ENCODE results near the gene ZNF750.

ZNF750 gene

DNA sequence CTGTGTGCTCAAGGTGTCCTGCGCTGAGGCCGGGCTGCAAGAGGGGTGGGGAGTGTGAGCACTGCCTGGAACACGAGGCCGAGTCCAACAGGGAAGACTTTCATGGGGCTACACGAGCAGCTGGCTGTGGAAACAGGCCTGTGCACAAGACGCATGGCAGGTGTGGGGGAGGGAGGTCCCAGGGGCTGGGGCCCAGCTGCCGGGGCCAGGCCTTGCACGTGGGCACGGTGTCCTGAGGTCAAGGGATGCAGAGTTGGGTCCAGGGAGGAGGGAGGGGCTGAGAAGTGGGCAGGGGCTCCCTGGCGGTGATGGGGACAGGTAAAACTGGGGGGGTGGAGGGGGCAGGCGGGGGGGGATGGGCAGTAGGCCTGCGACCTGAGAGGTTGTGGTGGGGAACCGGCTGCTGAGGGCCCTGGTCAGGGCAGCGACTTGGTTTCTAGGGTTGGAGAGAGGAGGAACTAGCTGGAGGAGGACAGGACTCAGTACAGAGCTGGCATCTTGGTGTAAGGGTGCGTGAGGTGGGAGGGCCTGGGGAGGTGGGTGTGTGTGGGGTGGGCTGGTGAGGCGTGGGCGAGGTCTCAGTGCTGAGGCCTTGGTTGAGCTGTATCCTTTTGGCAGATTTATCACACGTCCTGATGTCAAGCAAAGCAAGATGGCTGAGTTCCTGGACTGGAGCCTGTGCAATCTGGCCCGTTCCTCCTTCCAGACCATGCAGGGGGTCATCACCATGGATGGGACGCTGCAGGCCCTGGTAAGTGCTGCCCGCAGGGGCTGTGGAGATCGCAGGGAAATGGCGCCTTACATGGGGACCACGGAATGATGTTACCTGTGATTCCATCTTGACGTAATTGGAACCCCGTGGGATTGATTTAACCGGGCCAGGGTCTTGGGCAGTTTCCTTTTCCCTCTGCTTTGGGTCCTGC, 58.6 kb downstream of the ZNF750 start:
- Histone ChIP-seq H3K4me2 (peak overlapping the region; percentile 64 to 94 (median 80); a peak in 21 of 22 replicates), H3K27me3 (peaks cover 0 to 15% (median 0%) of the 10 kb centered on the region in 11 experiments; a peak in 5 of 22 replicates), H3K9me3 (replicated peaks in 1 of 11) (peaks cover 0 to 7% (median 0%) of the 10 kb centered on the region in 11 experiments; a peak in 3 of 22 replicates), H3K4me1 (peaks cover 52 to 81% (median 77%) of the 10 kb centered on the region in 10 experiments), H3K9ac (peak overlapping the region in 4 of 11 experiments; percentile 4 to 45 (median 24); a peak in 3 of 22 replicates), H3K4me3 (no peak overlapping the region), H4K20me1 (peaks cover 0 to 85% (median 63%) of the 10 kb centered on the region in 11 experiments; a peak in 18 of 22 replicates), H3K27ac (no peak overlapping the region), H3K36me3 (peaks cover 6 to 36% (median 22%) of the 10 kb centered on the region in 11 experiments; a peak in 19 of 22 replicates)
- no peak for TF ChIP-seq Cebpa-rat (IDR thresholded peaks at IDR 0.05)

- Histone ChIP-seq H3K4me1 (peaks cover 57 to 84% (median 77%) of the 10 kb centered on the region in 10 experiments), H3K9me3 (replicated peaks in 1 of 11) (peaks cover 0 to 7% (median 0%) of the 10 kb centered on the region in 11 experiments; a peak in 3 of 22 replicates), H4K20me1 (peaks cover 0 to 85% (median 61%) of the 10 kb centered on the region in 11 experiments; a peak in 19 of 22 replicates), H3K36me3 (peaks cover 6 to 34% (median 22%) of the 10 kb centered on the region in 11 experiments; a peak in 19 of 22 replicates), H3K4me2 (peak overlapping the region; percentile 64 to 94 (median 80)), H3K27ac (peak overlapping the region in 5 of 11 experiments; percentile 8 to 34 (median 22); a peak in 2 of 22 replicates), H3K9ac (peak overlapping the region in 9 of 11 experiments; percentile 7 to 49 (median 45); a peak in 10 of 22 replicates), H3K4me3 (no peak overlapping the region), H3K27me3 (peaks cover 0 to 13% (median 0%) of the 10 kb centered on the region in 11 experiments; a peak in 3 of 22 replicates)
- no peak for TF ChIP-seq Cebpa-rat (IDR thresholded peaks at IDR 0.05)
Measured at GRCh38 chr17:82780195-82780594, 59.6 kb downstream of the ZNF750 start.

- no peak for TF ChIP-seq Cebpa-rat (IDR thresholded peaks at IDR 0.05)
- Histone ChIP-seq H3K4me2 (peak overlapping the region; percentile 64 to 94 (median 80)), H3K27me3 (peaks cover 0 to 13% (median 0%) of the 10 kb centered on the region in 11 experiments; a peak in 3 of 22 replicates), H3K9me3 (replicated peaks in 1 of 11) (peaks cover 0 to 7% (median 0%) of the 10 kb centered on the region in 11 experiments; a peak in 3 of 22 replicates), H3K27ac (peak overlapping the region in 5 of 11 experiments; percentile 8 to 34 (median 22); a peak in 1 of 22 replicates), H3K9ac (peak overlapping the region in 9 of 11 experiments; percentile 7 to 49 (median 45); a peak in 9 of 22 replicates), H4K20me1 (peaks cover 0 to 89% (median 66%) of the 10 kb centered on the region in 11 experiments; a peak in 19 of 22 replicates), H3K4me1 (peaks cover 63 to 91% (median 84%) of the 10 kb centered on the region in 10 experiments), H3K36me3 (peaks cover 6 to 30% (median 20%) of the 10 kb centered on the region in 11 experiments; a peak in 19 of 22 replicates), H3K4me3 (no peak overlapping the region)
Measured at GRCh38 chr17:82779541-82779940, 60.3 kb downstream of the ZNF750 start.

Data from BLaER1 treated with 17β-estradiol and CSF1 and Interleukin-3, amounts not matched to agents 10 nM and 100 nM (cell line).